HG03342 (cell line): Measurements from ENCODE around the gene ADAM12.
"Not testable (repeated sequence)": the region's sequence is repeated elsewhere in the genome, so short reads cannot be mapped to it uniquely, and the experiment has no call there.

ENCODE experiments used
- ATAC-seq: cut with Tn5 transposase; IDR thresholded peaks from one replicate; pipeline ENCODE4 v1.9.1; 2021; ENCODE audit warnings: mild to moderate bottlenecking, moderate library complexity; ENCODE audit not compliant: unreplicated experiment

ADAM12 gene

GRCh38 chr10:126374435-126374834, 13.8 kb downstream of the ADAM12 start:
- no peak for ATAC-seq

GRCh38 chr10:126373972-126374371, 14.3 kb downstream of the ADAM12 start:
- no peak for ATAC-seq

GRCh38 chr10:126373147-126373546, 15.1 kb downstream of the ADAM12 start:
- no peak for ATAC-seq

- no peak for ATAC-seq
Observed at GRCh38 chr10:126372396-126372795, 15.9 kb downstream of the ADAM12 start.

GRCh38 chr10:126369125-126369710, 19.1 kb downstream of the ADAM12 start:
- no peak for ATAC-seq

GRCh38 chr10:126357169-126357568, 31.1 kb downstream of the ADAM12 start:
- no peak for ATAC-seq

GRCh38 chr10:126353666-126354065, 34.6 kb downstream of the ADAM12 start:
- no peak for ATAC-seq

- no peak for ATAC-seq
Observed at GRCh38 chr10:126352453-126352852, 35.8 kb downstream of the ADAM12 start.

GRCh38 chr10:126351021-126351420, 37.3 kb downstream of the ADAM12 start:
- no peak for ATAC-seq

GRCh38 chr10:126350216-126350992, 37.9 kb downstream of the ADAM12 start:
- ATAC-seq: no peak

GRCh38 chr10:126349676-126350075, 38.6 kb downstream of the ADAM12 start:
- no peak for ATAC-seq

GRCh38 chr10:126349101-126349500, 39.2 kb downstream of the ADAM12 start:
- ATAC-seq: no peak

GRCh38 chr10:126343496-126343895, 44.8 kb downstream of the ADAM12 start:
- not testable (repeated sequence) for ATAC-seq

- ATAC-seq: no peak
Observed at GRCh38 chr10:126342680-126343079, 45.6 kb downstream of the ADAM12 start.

GRCh38 chr10:126341491-126341890, 46.8 kb downstream of the ADAM12 start:
- no peak for ATAC-seq

- no peak for ATAC-seq
Observed at GRCh38 chr10:126337251-126337810, 50.9 kb downstream of the ADAM12 start.

- ATAC-seq: no peak
Observed at GRCh38 chr10:126336801-126337200, 51.5 kb downstream of the ADAM12 start.

- ATAC-seq: no peak
Observed at GRCh38 chr10:126334272-126334671, 54.0 kb downstream of the ADAM12 start.

- no peak for ATAC-seq
Observed at GRCh38 chr10:126332576-126332975, 55.7 kb downstream of the ADAM12 start.

GRCh38 chr10:126331101-126331500, 57.2 kb downstream of the ADAM12 start:
- no peak for ATAC-seq

GRCh38 chr10:126324826-126325225, 63.5 kb downstream of the ADAM12 start:
- ATAC-seq: no peak

- ATAC-seq: no peak
Observed at GRCh38 chr10:126321440-126321839, 66.8 kb downstream of the ADAM12 start.
